SK-N-MC (cell line): Measurements from ENCODE around the gene PTEN.
"Not testable (repeated sequence)": the region's sequence is repeated elsewhere in the genome, so short reads cannot be mapped to it uniquely, and the experiment has no call there.

Experiments
- DNase-seq: peaks from one replicate; pipeline ENCODE4 v3.0.0-alpha.2; 2011; ENCODE audit warnings: low read depth, low spot score
- H3K27ac ChIP-seq: fragments of 200-600 bp; sonication (generic); 2 replicates; pipeline ENCODE4 v1.5.1; 2016; ENCODE audit warnings: mixed run types
- H3K36me3 ChIP-seq: fragments of 200-600 bp; sonication (generic); 2 replicates; pipeline ENCODE4 v1.6.1; 2017; ENCODE audit warnings: antibody characterized with exemption, low read length, mixed read lengths; ENCODE audit not compliant: insufficient read depth
- H3K4me3 ChIP-seq: fragments of 200-600 bp; sonication (generic); 2 replicates; pipeline ENCODE4 v1.5.1; 2016
- H3K9ac ChIP-seq: fragments of 200-600 bp; sonication (generic); 2 replicates; pipeline ENCODE4 v1.8.0; 2017; ENCODE audit warnings: mixed run types, mixed read lengths; ENCODE audit not compliant: insufficient read length
- H3K9me3 ChIP-seq: fragments of 200-600 bp; sonication (generic); 2 replicates; pipeline ENCODE4 v1.6.1; 2017; ENCODE audit warnings: low read depth, mild to moderate bottlenecking, antibody characterized with exemption, low read length, moderate library complexity, mixed read lengths
- EZH2 ChIP-seq: fragments of 200-600 bp; sonication (generic); IDR thresholded peaks from one replicate; pipeline ENCODE4 v1.6.1; 2017; ENCODE audit warnings: antibody characterized with exemption
- FOXP2 ChIP-seq: optimal IDR thresholded peaks from 2 replicates; pipeline ENCODE3; 2011; ENCODE audit warnings: mild to moderate bottlenecking, moderate library complexity; ENCODE audit not compliant: insufficient read depth; ENCODE audit errors: extremely low read length, control extremely low read depth
- POLR2AphosphoS5 ChIP-seq: IDR thresholded peaks from 2 replicates; pipeline ENCODE4 v1.6.1; 2012; ENCODE audit warnings: mild to moderate bottlenecking, low read depth, low read length, borderline replicate concordance

PTEN gene

DNA sequence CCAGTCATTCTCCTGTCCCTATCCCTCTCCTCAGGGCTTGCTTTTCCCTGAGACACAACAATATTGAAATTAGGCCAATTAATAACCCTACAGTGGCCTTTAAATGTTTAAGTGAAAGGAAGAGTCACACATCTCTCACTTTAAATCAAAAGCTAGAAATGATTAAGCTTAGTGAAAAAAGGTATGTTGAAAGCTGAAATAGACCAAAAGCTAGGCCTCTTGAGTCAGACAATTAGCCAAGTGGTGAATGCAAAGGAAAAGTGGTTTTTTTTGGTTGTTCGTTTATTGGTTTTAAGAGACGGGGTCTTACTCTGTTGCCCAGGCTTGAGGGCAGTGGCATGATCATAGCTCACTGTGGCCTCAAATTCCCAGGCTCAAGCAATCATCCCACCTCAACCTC is 35.7 kb upstream of the PTEN start:
- no peak overlapping the region for H3K4me3 ChIP-seq
- TF ChIP-seq EZH2 = no peak
- no peak for TF ChIP-seq POLR2AphosphoS5
- no peak overlapping the region for H3K27ac ChIP-seq
- H3K36me3 ChIP-seq = no peaks in the 10 kb centered on the region
- H3K9ac ChIP-seq = no peak overlapping the region
- DNase-seq = no peak
- H3K9me3 ChIP-seq = no peaks in the 10 kb centered on the region

DNA sequence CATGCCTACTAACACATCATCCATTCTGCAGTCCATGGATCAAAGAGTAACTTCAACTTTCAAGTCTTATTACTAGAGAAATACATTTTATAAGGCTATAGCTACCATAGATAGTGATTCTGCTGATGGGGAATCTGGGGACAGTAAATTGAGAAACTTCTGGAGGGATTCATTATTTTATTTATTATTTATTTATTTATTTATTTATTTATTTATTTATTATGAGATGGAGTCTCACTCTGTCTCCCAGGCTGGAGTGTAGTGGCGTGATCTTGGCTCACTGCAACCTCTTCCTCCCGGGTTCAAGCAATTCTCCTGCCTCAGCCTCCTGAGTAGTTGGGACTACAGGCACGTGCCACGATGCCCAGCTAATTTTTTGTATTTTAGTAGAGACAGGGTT is 34.4 kb upstream of the PTEN start:
- H3K9me3 ChIP-seq, H3K36me3 ChIP-seq, H3K27ac ChIP-seq, H3K4me3 ChIP-seq, H3K9ac ChIP-seq, DNase-seq: not testable (repeated sequence)

DNA sequence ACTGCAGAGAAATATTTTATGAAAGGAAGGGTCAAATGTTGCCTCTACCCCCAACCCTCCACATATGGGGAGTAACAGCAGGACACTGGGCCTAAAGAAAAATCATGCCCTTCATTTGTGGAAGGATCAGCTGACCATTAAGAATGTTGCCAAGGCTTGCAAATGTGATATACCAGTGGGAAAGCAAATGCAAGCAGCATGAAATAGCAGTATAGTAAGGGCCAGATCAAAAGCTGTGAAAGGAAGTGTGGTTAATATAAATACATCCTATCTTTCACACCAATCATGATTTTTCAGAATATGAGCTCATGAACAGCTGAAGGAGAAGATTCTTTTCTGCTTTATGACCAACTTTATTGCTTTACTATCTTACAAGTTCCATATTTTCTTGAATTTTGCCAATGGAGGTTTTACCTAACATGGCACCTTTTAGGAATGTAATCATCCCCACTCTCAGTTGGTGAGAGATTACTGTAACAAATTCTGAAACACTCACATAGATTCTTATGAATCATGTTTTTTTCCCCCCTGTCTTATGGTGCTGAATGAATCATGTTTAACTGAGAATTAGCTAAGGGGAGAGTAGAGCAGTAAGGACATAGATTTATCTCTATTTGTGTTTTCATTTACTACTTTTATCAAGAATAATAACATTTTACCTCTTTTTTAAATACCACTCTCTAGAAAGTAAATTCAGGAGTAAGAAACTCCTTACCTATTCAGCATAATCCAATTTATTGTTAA is 33.3 kb upstream of the PTEN start:
- DNase-seq = no peak
- Histone ChIP-seq H3K9me3 (no peaks in the 10 kb centered on the region), H3K36me3 (no peaks in the 10 kb centered on the region), H3K9ac (no peak overlapping the region), H3K4me3 (no peak overlapping the region), H3K27ac (no peak overlapping the region)
- TF ChIP-seq FOXP2 (no peak), EZH2 (no peak), POLR2AphosphoS5 (no peak)

DNA sequence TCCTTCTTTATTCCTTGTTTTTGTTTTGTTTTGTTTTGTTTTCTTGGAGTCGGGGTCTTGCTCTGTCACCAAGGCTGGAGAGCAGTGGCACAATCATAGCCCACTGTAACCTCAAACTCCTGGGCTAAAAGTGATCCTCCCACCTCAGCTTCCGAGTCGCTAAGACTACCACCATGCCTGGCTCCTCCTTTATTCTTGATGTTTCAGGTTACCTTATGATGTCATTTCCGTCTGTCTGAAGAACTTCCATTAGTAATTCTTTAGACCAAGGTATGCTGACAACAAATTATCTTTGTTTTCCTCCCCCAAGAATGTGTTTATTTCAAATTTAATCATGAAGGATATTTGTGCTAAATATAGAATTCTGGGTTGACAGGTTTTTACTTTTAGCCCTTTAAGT is 27.3 kb upstream of the PTEN start:
- TF ChIP-seq EZH2 (no peak), POLR2AphosphoS5 (no peak), FOXP2 (no peak)
- H3K9ac ChIP-seq = no peak overlapping the region
- no peak overlapping the region for H3K27ac ChIP-seq
- no peaks in the 10 kb centered on the region for H3K36me3 ChIP-seq
- DNase-seq = no peak
- H3K9me3 ChIP-seq = no peaks in the 10 kb centered on the region
- H3K4me3 ChIP-seq = no peak overlapping the region

DNA sequence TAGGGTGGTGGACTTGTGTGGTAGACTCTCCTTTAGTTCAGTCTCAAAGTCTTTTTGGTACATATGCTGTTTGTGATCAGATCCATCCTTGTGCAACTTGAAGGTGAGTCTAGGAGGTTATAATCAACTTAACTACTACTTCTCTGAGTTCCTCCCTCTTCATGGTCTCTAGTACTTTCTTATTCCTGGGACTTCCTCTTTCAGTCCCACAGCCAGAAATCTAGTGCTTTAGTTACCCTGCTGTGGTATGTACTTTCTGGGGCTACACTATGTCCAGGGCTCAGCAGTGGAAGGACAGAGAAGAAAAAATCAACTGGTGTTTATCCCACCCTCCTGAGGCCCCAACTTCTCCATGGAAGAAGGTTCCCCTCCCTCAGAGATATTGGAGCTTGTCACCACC is 26.0 kb upstream of the PTEN start:
- no peak for DNase-seq
- TF ChIP-seq EZH2 = no peak
- TF ChIP-seq FOXP2 = no peak
- TF ChIP-seq POLR2AphosphoS5 = no peak
- H3K36me3 ChIP-seq = no peaks in the 10 kb centered on the region
- no peak overlapping the region for H3K9ac ChIP-seq
- no peak overlapping the region for H3K27ac ChIP-seq
- no peaks in the 10 kb centered on the region for H3K9me3 ChIP-seq
- no peak overlapping the region for H3K4me3 ChIP-seq

DNA sequence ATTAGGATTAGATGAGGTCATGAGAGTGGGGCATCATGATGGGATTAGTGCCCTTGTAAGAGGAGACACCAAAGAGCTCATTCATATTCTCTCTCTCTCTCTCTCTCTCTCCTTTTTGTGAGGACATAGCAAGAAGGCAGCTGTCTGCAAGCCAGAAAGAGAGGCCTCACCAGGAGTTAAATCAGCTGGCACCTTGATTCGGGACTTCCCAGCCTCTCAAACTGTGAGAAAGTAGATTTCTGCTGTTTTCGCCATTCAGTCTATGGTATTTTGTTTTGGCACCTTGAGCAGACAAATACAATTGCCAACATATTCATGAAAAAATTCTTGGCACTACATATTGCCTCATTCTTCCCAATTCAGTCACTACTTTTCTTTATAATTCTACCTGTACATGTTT is 24.8 kb upstream of the PTEN start:
- Histone ChIP-seq H3K36me3 (no peaks in the 10 kb centered on the region), H3K9ac (no peak overlapping the region), H3K27ac (no peak overlapping the region), H3K9me3 (no peaks in the 10 kb centered on the region), H3K4me3 (no peak overlapping the region)
- DNase-seq = no peak
- no peak for TF ChIP-seq FOXP2
- TF ChIP-seq POLR2AphosphoS5 = no peak
- no peak for TF ChIP-seq EZH2

DNA sequence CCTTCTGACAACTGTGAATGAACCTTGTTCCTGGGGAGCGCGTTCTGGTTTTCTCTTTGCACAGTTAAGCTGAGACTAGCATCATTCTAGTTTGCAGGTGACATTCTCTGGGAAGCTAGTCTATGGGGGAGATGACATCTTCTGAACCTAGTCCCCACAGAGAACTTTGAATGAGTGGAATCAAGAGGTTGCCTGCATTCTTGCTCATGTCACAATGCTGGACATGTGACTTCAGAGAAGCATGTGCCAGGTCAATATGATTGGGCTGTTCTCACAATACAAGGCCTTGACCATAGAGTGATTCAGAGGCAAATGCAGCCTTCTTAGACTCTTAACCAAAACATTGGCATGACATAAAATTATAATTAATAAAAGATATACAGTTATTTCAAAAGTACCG is 22.2 kb upstream of the PTEN start:
- H3K4me3 ChIP-seq = no peak overlapping the region
- no peaks in the 10 kb centered on the region for H3K9me3 ChIP-seq
- no peak for DNase-seq
- no peaks in the 10 kb centered on the region for H3K36me3 ChIP-seq
- H3K27ac ChIP-seq = no peak overlapping the region
- H3K9ac ChIP-seq = no peak overlapping the region
- TF ChIP-seq POLR2AphosphoS5 (no peak), EZH2 (no peak), FOXP2 (no peak)

DNA sequence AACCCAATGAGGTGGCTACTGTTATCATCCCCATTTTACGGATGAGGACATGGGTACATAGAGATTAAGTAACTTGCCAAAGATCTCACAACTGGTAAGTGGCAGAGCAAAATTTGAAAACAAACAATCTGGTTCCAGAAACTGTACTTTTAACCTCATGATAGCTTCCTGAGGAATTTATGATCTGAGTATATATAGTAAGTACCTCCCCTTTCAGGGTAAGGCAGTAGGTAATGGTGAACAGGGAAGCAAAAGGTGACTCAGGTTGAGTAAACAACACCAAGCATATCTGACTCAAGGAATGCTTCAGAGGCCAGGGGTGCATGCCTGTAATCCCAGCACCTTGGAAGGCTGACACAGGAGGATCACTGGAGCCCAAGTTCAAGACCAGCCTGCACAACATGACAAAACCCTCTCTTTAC is 21.2 kb upstream of the PTEN start:
- Histone ChIP-seq H3K4me3 (no peak overlapping the region), H3K36me3 (no peaks in the 10 kb centered on the region), H3K9me3 (no peaks in the 10 kb centered on the region), H3K27ac (no peak overlapping the region), H3K9ac (no peak overlapping the region)
- DNase-seq = no peak
- TF ChIP-seq POLR2AphosphoS5 = no peak
- no peak for TF ChIP-seq EZH2
- TF ChIP-seq FOXP2 = no peak

DNA sequence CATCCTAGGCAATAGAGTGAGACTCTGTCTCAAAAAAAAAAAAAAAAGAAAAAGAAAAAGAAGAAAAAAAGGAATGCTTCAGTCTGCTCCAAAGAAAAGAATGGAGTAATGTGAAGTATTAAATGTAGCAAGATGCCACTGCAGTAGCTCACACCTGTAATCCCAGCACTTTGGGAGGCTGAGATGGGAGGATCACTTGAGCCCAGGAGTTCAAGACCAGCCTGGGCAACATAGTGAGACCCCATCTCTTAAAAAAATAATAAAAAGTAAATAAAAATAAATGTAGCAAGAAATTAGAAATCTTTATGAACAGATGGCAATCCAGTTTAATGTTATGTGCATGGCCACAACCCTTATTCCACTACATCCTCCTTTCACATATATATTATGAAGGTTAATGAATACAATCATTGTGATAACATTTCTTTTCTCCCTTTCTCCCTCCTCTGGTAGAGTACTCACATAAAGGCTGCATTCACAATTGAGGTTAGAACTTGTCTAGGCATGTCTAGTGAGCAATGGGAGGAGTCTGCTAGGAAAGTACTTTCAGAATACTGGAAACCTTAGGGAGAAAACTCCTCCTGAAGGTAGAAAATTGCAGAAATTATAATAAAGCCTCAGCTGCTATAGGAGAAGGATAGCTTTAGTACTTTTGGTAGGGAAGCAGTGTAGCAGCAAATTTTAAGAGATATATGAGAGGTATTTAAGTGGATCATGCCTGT is 20.5 kb upstream of the PTEN start:
- Histone ChIP-seq H3K9ac (no peak overlapping the region), H3K9me3 (no peaks in the 10 kb centered on the region), H3K36me3 (no peaks in the 10 kb centered on the region), H3K4me3 (no peak overlapping the region), H3K27ac (no peak overlapping the region)
- TF ChIP-seq EZH2 = no peak
- no peak for TF ChIP-seq FOXP2
- TF ChIP-seq POLR2AphosphoS5 = no peak
- no peak for DNase-seq
